SK-N-SH (cell line): ENCODE data around the gene HSFX4. TPM values are rescaled to one million over a fixed set of nuclear protein-coding genes. Genes with fewer than 3 reads are reported as not detected.
"Not testable (repeated sequence)": the region's sequence is repeated elsewhere in the genome, so short reads cannot be mapped to it uniquely, and the experiment has no call there.

ENCODE experiments used
- CTCF ChIA-PET: fragments of 300-600, 350-600 bp; formaldehyde crosslinking; extraction: SDS; loops from one replicate; lab custom pipeline; 2021; lab: Yijun Ruan, JAX
- POLR2A ChIA-PET: fragments of 350-600 bp; sonication (Branson Sonifier 250); formaldehyde crosslinking; extraction: SDS; loops from one replicate; lab custom pipeline; 2020; ENCODE audit warnings: antibody characterized with exemption, inconsistent platforms; lab: Yijun Ruan, JAX
- DNase-seq: peaks from one replicate; pipeline ENCODE4 v3.0.0; 2012
- H2AFZ ChIP-seq: fragments of 200-600 bp; sonication (generic); 2 replicates; pipeline ENCODE4 v1.8.1; 2016; ENCODE audit warnings: antibody characterized with exemption, mild to moderate bottlenecking, low read depth
- H3F3A ChIP-seq: fragments of 200-600 bp; sonication (generic); replicated peaks from 2 replicates; pipeline ENCODE3; 2016; ENCODE audit warnings: antibody characterized with exemption, mild to moderate bottlenecking; ENCODE audit not compliant: insufficient read depth
- H3K27ac ChIP-seq, 2 experiments: fragments of 200-500 bp in 1 of 2; fragments of 200-600 bp in 1 of 2; sonication (Bioruptor generic) in 1 of 2; sonication (generic), shearing (Covaris generic) in 1 of 2; 2 replicates each; pipeline versions ENCODE4 v1.5.1 to v1.6.1; 2014 to 2016; ENCODE audit warnings: low read depth in 2 of 2, inconsistent platforms in 1 of 2, low read length in 1 of 2, mild to moderate bottlenecking in 1 of 2, mixed read lengths in 1 of 2
- H3K27me3 ChIP-seq: fragments of 200-600 bp; sonication (generic), shearing (Covaris generic); 2 replicates; pipeline ENCODE4 v1.6.1; 2016; ENCODE audit warnings: mixed run types; ENCODE audit not compliant: insufficient read depth
- H3K36me3 ChIP-seq, 2 experiments: fragments of 200-500 bp in 1 of 2; fragments of 200-600 bp in 1 of 2; sonication (Bioruptor generic) in 1 of 2; sonication (generic) in 1 of 2; replicated peaks in 1 of 2; 2 replicates each; pipeline versions ENCODE3 to v1.5.1; 2014 to 2016; ENCODE audit warnings: low read length in 1 of 2, mild to moderate bottlenecking in 1 of 2; ENCODE audit not compliant: insufficient read depth in 2 of 2, control insufficient read depth in 1 of 2
- H3K4me1 ChIP-seq, 2 experiments: fragments of 200-500 bp in 1 of 2; fragments of 200-600 bp in 1 of 2; sonication (Bioruptor generic) in 1 of 2; sonication (generic), shearing (Covaris generic) in 1 of 2; 2 replicates each; pipeline versions ENCODE4 v1.5.1 to v1.6.1; 2014 to 2016; ENCODE audit warnings: low read depth in 1 of 2, low read length in 1 of 2, mixed run types in 1 of 2; ENCODE audit not compliant: insufficient read depth in 2 of 2, control insufficient read depth in 1 of 2
- H3K4me2 ChIP-seq: fragments of 200-600 bp; sonication (generic), shearing (Covaris generic); 2 replicates; pipeline ENCODE4 v1.6.1; 2017; ENCODE audit warnings: mixed run types
- H3K4me3 ChIP-seq, 2 experiments: fragments of 200-500 bp in 1 of 2; fragments of 200-600 bp in 1 of 2; sonication (Bioruptor generic) in 1 of 2; sonication (generic), shearing (Covaris generic) in 1 of 2; 2 replicates each; pipeline versions ENCODE4 v1.5.1 to v1.8.1; 2014 to 2016; ENCODE audit warnings: low read depth in 2 of 2, inconsistent platforms in 1 of 2, low read length in 1 of 2, mild to moderate bottlenecking in 1 of 2, mixed read lengths in 1 of 2, moderate library complexity in 1 of 2
- H3K79me2 ChIP-seq: fragments of 200-600 bp; sonication (generic); 2 replicates; pipeline ENCODE4 v1.8.1; 2017; ENCODE audit warnings: mild to moderate bottlenecking; ENCODE audit not compliant: insufficient read depth
- H3K9ac ChIP-seq: fragments of 200-600 bp; sonication (generic); 2 replicates; pipeline ENCODE4 v1.6.1; 2017; ENCODE audit warnings: mixed run types
- H3K9me2 ChIP-seq: fragments of 200-600 bp; sonication (generic); 2 replicates; pipeline ENCODE4 v1.6.1; 2017; ENCODE audit warnings: mixed run types
- H3K9me3 ChIP-seq: fragments of 200-600 bp; sonication (generic); 2 replicates; pipeline ENCODE4 v1.6.1; 2017; ENCODE audit warnings: mixed run types, mild to moderate bottlenecking, moderate library complexity
- H4K20me1 ChIP-seq: fragments of 200-600 bp; sonication (generic); 2 replicates; pipeline ENCODE4 v1.6.1; 2017; ENCODE audit warnings: mild to moderate bottlenecking, mixed run types; ENCODE audit not compliant: insufficient read depth
- FOXM1 ChIP-seq: IDR thresholded peaks from 2 replicates; pipeline ENCODE4 v1.4.0; 2012; ENCODE audit warnings: low read depth, mild to moderate bottlenecking
- MEF2A ChIP-seq: IDR thresholded peaks from 2 replicates; pipeline ENCODE4 v1.4.0; 2012; ENCODE audit warnings: low read depth, borderline replicate concordance
- RAD21 ChIP-seq: IDR thresholded peaks from 2 replicates; pipeline ENCODE4 v1.6.1; 2012; ENCODE audit warnings: mild to moderate bottlenecking, low read length
- TAF1 ChIP-seq: IDR thresholded peaks from 2 replicates; pipeline ENCODE4 v1.6.1; 2012; ENCODE audit warnings: low read depth, mild to moderate bottlenecking, low read length, moderate library complexity, borderline replicate concordance
- WGBS: methylation state at CpG from one replicate; pipeline ENCODE4 v1.1.6; 2017; ENCODE audit warnings: low lambda C conversion rate; 5-methylcytosine and 5-hydroxymethylcytosine counted together
- polyA plus RNA-seq, 3 experiments: library from polyadenylated mRNA; depleted of rRNA; stranded (reverse); fragments of >200 nt; gene quantifications; 2 replicates each; pipeline ENCODE4 v1.2.3, GENCODE V29; 2012

HSFX4 gene
- polyA plus RNA-seq, 1 of the 3 experiments (the other 2 are of a cell fraction), result not detected

DNA sequence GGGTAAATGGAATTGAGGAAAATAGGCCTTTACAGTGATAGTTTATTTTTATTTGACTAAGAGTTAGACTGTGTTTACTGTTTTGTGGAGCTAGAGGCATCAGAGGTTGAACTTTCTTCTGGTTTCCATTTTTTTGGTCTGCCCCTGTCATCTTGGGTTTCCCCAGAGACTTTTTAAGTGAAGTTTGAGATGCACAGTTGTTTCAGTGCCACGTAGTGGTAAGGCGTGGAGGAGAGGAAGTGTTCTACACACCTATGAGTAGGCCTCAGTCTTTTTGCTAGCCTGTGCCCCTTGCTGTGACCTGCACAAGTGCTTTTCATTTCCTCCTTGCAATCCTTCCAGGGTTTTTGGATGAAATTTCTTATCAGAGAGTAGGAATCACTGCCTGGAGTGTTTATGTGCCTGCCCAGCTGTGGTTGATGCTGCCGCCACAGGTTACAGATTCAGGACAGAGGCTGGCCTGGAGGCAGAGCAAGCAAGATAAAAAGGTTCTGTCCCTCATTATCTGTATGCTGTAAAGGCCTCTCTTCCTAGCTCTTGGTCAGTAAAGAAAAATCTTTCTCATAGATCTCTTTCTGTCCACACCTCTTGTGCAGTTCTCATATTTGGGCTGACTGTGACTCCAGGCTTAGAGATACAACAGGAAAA, 12.5 kb upstream of the HSFX4 start:
- H3K9me3 ChIP-seq, result no peaks in the 10 kb centered on the region
- no peaks in the 10 kb centered on the region for H3K36me3 ChIP-seq
- H3K4me2 ChIP-seq, result no peak overlapping the region
- H3K9me2 ChIP-seq, result no peaks in the 10 kb centered on the region
- H2AFZ ChIP-seq, result no peak overlapping the region
- H3K79me2 ChIP-seq, result no peaks in the 10 kb centered on the region
- no peaks in the 10 kb centered on the region; a peak in 1 of 4 replicates for H3K4me1 ChIP-seq
- DNase-seq, result no peak
- H3K27ac ChIP-seq, result no peak overlapping the region
- 42% methylated on average over 3 of the region's 3 CpGs for WGBS
- POLR2A ChIA-PET, result no interaction called here
- H4K20me1 ChIP-seq, result no peaks in the 10 kb centered on the region
- no peaks in the 10 kb centered on the region for H3F3A ChIP-seq
- H3K4me3 ChIP-seq, result no peak overlapping the region
- TF ChIP-seq FOXM1 (no peak), MEF2A (no peak), RAD21 (no peak), TAF1 (no peak)
- no peak overlapping the region for H3K9ac ChIP-seq
- no peaks in the 10 kb centered on the region for H3K27me3 ChIP-seq
- CTCF ChIA-PET, result no interaction called here

DNA sequence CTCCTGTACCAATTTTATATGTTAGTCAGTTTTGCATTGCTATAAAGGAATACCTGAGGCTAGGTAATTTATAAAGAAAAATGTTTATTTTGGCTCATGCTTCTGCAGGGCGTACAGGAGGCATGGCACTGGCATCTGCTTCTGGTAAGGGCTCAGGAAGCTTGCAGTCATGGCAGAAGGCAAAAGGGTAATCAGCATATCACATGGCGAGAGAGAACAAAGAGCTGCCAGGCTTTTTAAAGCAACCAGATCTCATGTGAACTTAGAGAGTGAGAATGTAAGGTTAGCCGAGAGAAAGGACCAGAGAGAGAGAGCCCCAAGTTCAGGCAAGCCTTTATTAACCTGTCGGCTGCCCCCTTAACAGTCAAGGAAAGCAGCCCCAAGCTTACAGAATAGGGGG, 5.5 kb upstream of the HSFX4 start:
- H3K9me2 ChIP-seq, result not testable (repeated sequence)
- WGBS, result no CpG with 5 or more reads among the region's 4 CpGs

DNA sequence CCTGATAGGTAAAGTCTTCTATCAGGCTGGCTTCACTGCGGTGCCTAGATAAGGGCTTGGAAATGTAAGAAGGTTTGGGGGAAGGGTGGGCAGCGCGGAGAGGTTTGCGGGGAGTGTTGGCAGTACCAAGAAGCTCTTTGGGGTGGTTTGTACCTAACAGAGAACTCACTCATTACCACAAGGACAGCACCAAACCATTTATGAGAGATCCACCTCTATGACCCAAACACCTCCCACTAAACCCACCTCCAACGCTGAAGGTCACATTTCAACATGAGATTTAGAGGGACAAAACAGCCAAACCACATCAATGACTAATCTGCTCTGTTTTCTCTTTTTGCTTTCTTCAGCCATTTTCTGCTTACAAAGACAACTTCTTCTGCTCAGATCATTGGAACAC, 4.9 kb upstream of the HSFX4 start:
- POLR2A ChIA-PET, H3K4me1 ChIP-seq, H3F3A ChIP-seq: not testable (repeated sequence)

More for the DNA sequence above, 5.5 kb upstream of the HSFX4 start:
- H3K9ac ChIP-seq, CTCF ChIA-PET, H3K4me2 ChIP-seq, H3K27me3 ChIP-seq, POLR2A ChIA-PET, H2AFZ ChIP-seq, H3K4me3 ChIP-seq, H4K20me1 ChIP-seq, H3F3A ChIP-seq, H3K36me3 ChIP-seq, DNase-seq, H3K79me2 ChIP-seq, H3K4me1 ChIP-seq, H3K9me3 ChIP-seq, H3K27ac ChIP-seq: not testable (repeated sequence)

DNA sequence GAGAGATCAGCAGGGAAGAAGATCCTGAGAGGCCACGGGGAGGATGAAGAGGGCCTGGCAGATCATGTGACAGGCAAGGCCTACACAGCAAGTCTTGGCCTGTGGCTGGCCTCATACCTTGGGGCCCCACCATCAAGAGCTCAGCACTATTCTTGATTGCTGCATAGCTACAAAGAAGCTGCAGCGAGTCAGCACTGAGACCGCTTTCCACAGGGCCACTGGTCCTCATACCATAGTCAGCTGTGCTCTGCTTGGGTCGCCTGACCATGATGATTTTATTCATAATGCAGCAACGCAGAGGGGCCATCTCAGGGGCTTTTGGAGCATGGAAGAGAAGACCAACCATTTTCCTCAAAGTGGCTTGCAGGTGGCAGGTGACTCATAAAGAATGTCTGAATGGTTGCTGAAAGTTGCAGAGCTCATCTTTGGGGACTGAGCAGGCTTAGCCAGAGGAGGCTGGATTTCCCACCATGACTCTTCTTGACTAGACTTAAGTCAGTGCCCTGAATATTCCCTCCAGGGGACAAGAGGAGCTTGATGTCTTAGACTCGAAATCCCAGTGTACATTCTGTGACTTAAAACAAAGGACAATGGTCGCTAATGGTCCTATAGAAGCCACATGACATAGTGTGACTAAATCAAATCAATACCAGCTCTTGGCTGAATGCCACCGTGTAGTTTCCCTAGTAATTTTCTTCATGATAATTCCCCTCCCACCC, 2.0 kb upstream of the HSFX4 start:
- H3K4me1 ChIP-seq, H3K36me3 ChIP-seq, DNase-seq, H3K27ac ChIP-seq, H4K20me1 ChIP-seq, CTCF ChIA-PET, H3K4me2 ChIP-seq, H3K4me3 ChIP-seq, H3K9me2 ChIP-seq, H3K9ac ChIP-seq, H3K79me2 ChIP-seq, H2AFZ ChIP-seq, H3F3A ChIP-seq, H3K9me3 ChIP-seq, POLR2A ChIA-PET, H3K27me3 ChIP-seq: not testable (repeated sequence)
- WGBS, result 40% methylated on average over 1 of the region's 8 CpGs

More for the DNA sequence above, 4.9 kb upstream of the HSFX4 start:
- H3K9ac ChIP-seq, DNase-seq, CTCF ChIA-PET, H3K4me2 ChIP-seq, H4K20me1 ChIP-seq, H3K36me3 ChIP-seq, H3K27me3 ChIP-seq, H3K79me2 ChIP-seq, H3K4me3 ChIP-seq, H3K9me3 ChIP-seq, H3K27ac ChIP-seq, H2AFZ ChIP-seq, H3K9me2 ChIP-seq: not testable (repeated sequence)
- no CpG with 5 or more reads among the region's 5 CpGs for WGBS

DNA sequence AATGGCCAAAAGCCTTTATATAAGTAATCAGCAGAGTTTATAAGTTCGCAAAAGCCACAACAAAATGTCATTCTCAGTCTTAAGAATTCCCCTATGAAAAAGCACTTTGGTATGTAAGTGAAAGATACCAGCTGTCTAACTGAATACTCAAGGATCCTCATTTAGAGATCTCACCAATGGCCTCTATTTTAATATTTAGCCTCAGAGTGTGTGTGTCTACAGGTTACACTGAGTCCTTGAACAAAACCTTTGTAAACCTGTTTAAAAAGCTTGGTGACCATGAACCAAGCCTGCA, 1.5 kb upstream of the HSFX4 start:
- H3F3A ChIP-seq, POLR2A ChIA-PET, DNase-seq: not testable (repeated sequence)

DNA sequence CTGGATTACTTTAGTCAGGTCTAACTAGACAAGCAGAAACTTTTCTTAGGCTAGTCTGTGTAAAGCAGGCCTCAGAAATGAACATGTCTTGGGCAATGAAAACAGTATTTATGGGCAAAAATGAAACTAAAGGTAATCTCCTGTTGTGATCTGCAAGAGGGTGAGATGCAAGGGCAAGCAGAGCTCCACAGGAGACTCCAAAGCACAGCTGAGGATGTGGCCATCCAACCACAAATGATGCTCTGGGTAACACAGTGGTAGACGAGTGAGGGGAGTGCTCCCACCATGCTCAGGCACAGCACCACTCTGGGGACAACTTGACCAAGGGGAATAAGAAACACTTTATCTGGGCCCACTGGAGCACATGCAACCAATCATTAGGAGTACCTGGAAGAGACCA, 738 bp upstream of the HSFX4 start:
- CTCF ChIA-PET, result not testable (repeated sequence)

More for the DNA sequence above, 1.5 kb upstream of the HSFX4 start:
- H3K4me2 ChIP-seq, H3K9me3 ChIP-seq, H3K27me3 ChIP-seq, H3K4me3 ChIP-seq, CTCF ChIA-PET, H3K27ac ChIP-seq, H2AFZ ChIP-seq, H3K79me2 ChIP-seq, H3K36me3 ChIP-seq, H3K4me1 ChIP-seq, H3K9ac ChIP-seq, H4K20me1 ChIP-seq, H3K9me2 ChIP-seq: not testable (repeated sequence)
- no CpG with 5 or more reads among the region's 1 CpG for WGBS

More for the DNA sequence above, 738 bp upstream of the HSFX4 start:
- H3K9me3 ChIP-seq, H3K4me2 ChIP-seq, H3K4me1 ChIP-seq, H2AFZ ChIP-seq, H3K9ac ChIP-seq, H3F3A ChIP-seq, H4K20me1 ChIP-seq, H3K4me3 ChIP-seq, H3K27ac ChIP-seq, H3K9me2 ChIP-seq, DNase-seq, POLR2A ChIA-PET, H3K79me2 ChIP-seq, H3K36me3 ChIP-seq, H3K27me3 ChIP-seq: not testable (repeated sequence)
- no CpG with 5 or more reads among the region's 1 CpG for WGBS
